GM12864 (cell line): ENCODE measurements around the gene RPL10A.
A peak's percentile ranks its signal among the peaks of the same experiment; 100 is the strongest.

ENCODE experiments used
- DNase-seq: peaks from one replicate; pipeline ENCODE4 v3.0.0-alpha.2; 2011; ENCODE audit warnings: low read depth
- H3K4me3 ChIP-seq: 2 replicates; pipeline ENCODE4 v1.5.1; 2011; ENCODE audit warnings: mild to moderate bottlenecking, low read depth, low read length, control low read depth
- TF ChIP-seq, protein P1 (sequence below): IDR thresholded peaks from 2 replicates; pipeline ENCODE4 v1.5.1; 2011; ENCODE audit warnings: low read depth, mild to moderate bottlenecking, moderate library complexity, low read length, control low read depth, inconsistent platforms; ENCODE audit errors: missing control alignments

The RPL10A gene

DNA sequence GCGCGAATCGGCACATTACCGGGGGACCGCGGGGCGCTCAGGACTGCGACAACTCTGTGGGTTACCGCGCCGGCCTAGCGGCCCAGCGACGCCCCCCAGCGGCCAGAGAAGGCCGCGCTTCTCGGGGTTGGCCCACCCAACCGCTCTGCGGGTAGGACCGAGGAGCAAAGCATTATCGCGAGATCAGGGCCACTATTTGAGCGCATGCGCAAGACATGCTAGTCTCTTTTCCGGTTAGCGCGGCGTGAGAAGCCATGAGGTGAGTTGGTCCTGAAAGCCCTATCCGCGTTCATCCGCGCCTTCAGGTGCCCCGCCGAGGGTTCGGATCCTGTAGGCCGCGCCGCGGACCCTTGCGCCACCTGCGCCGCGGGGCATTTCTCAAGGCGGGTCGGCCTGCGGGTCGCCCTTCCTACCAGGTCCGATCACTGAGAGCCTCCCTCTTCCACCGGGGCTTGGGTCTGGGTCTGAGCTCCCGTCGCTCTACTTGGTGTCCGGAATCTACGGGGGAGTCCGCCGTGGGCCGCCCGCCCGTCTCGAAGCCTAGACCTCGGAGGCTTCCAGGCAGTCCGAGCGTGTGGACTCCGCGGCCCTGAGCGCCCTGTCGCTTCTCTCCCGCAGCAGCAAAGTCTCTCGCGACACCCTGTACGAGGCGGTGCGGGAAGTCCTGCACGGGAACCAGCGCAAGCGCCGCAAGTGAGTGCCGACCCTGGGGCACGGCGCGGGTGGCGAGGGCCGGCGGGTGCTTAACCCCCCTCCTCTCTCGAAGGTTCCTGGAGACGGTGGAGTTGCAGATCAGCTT lies at the start of gene RPL10A:
TSS of gene RPL10A (plus strand) at position 221 of the 799 bp plus-strand sequence. CDS start at position 255, 34 bp downstream.
- peak within 1 kb of the TSS; percentile 79 for H3K4me3 ChIP-seq
- TF ChIP-seq, protein P1, sequence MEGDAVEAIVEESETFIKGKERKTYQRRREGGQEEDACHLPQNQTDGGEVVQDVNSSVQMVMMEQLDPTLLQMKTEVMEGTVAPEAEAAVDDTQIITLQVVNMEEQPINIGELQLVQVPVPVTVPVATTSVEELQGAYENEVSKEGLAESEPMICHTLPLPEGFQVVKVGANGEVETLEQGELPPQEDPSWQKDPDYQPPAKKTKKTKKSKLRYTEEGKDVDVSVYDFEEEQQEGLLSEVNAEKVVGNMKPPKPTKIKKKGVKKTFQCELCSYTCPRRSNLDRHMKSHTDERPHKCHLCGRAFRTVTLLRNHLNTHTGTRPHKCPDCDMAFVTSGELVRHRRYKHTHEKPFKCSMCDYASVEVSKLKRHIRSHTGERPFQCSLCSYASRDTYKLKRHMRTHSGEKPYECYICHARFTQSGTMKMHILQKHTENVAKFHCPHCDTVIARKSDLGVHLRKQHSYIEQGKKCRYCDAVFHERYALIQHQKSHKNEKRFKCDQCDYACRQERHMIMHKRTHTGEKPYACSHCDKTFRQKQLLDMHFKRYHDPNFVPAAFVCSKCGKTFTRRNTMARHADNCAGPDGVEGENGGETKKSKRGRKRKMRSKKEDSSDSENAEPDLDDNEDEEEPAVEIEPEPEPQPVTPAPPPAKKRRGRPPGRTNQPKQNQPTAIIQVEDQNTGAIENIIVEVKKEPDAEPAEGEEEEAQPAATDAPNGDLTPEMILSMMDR = peak; percentile 98
- DNase-seq = peak; percentile 94

- no peak overlapping the region for H3K4me3 ChIP-seq
- TF ChIP-seq, protein P1 = peak; percentile 9
- DNase-seq = no peak
Observed at GRCh38 chr6:35419417-35419816, 48.8 kb upstream of the RPL10A start.

DNA sequence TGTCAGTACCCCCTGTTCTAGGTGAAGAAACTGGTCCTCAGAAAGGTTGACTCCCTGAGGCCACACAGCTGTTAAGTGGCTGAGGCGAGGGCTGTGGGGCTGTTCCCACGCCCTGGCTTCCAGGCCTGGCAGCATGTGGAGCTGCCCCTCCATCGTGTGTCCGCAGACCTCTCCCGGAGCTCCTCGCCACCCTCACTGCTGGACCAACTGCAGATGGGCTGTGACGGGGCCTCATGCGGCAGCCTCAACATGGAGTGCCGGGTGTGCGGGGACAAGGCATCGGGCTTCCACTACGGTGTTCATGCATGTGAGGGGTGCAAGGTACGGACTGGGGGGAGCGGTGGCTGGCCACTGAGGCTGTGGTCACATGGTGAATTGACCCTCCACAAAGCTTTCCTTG lies 48.2 kb upstream of the RPL10A start:
- no peak for DNase-seq
- TF ChIP-seq, protein P1 = no peak
- H3K4me3 ChIP-seq = no peak overlapping the region

DNA sequence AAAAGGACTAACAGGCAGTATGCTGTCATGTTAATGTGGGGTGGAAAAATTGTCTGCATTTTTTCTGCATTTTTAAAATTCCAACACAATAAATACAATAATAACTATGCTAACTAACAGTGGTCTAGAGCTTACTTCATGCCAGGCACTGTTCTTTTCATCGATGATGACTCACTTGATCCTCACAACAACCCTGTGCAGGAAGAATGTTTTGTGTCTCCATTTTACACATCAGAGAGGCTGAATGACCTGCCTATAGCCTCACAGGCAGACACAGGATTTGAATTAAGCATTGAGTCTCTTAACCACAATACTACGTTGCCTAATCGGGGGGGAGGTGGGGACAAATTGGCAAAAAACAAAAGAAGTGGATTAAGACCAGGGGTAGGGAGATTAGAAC lies 42.9 kb upstream of the RPL10A start:
- DNase-seq = no peak
- TF ChIP-seq, protein P1 = no peak
- no peak overlapping the region for H3K4me3 ChIP-seq

DNA sequence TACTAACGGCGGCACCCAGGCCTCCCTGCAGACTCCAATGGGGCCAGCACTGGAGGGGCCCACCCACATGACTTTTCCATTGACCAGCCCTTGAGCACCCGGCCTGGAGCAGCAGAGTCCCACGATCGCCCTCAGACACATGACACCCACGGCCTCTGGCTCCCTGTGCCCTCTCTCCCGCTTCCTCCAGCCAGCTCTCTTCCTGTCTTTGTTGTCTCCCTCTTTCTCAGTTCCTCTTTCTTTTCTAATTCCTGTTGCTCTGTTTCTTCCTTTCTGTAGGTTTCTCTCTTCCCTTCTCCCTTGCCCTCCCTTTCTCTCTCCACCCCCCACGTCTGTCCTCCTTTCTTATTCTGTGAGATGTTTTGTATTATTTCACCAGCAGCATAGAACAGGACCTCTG lies 42.1 kb upstream of the RPL10A start:
- TF ChIP-seq, protein P1 = no peak
- DNase-seq = no peak
- H3K4me3 ChIP-seq = no peak overlapping the region

GRCh38 chr6:35427435-35427834 lies 40.8 kb upstream of the RPL10A start:
- DNase-seq = no peak
- TF ChIP-seq, protein P1 = no peak
- H3K4me3 ChIP-seq = no peak overlapping the region

- no peak overlapping the region for H3K4me3 ChIP-seq
- no peak for DNase-seq
- TF ChIP-seq, protein P1 = no peak
Observed at GRCh38 chr6:35427851-35428321, 40.3 kb upstream of the RPL10A start.
